ENCODE measurements around the gene RBM47.

The RBM47 gene

DNA sequence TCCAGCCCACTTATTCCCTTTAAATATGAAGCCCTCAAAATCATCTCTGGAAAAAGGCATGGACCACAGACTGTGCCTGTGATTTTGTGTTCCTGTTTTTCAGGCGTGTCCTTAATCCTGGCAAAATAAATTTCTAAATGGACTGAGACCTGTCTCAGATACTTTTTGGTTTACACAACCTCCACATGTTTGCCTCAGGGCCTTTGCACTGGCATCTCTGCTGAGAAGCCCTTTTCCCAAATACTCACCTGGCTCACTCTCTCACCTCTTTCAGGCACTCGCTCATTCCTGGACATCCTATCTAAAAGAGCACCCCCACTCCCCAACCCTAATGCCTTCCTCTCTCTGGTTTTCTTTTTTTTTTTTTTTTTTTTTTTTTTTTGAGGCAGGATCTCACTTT lies 254.0 kb downstream of the RBM47 start:
- ChIA-PET CTCF (no interaction called here), POLR2A (no interaction called here)
- Histone ChIP-seq H3K27ac (ENCODE audit: extremely low read depth, low read depth, low read length) (no peak overlapping the region), H3K9me3 (ENCODE audit: control insufficient read depth, insufficient read depth, low read depth, low read length) (no peaks in the 10 kb centered on the region), H3K4me3 (ENCODE audit: low read depth, low read length) (no peak overlapping the region), H3K4me1 (ENCODE audit: control insufficient read depth, insufficient read depth, low read length) (no peaks in the 10 kb centered on the region), H3K36me3 (ENCODE audit: control insufficient read depth in 2 of 2, insufficient read depth in 1 of 2, low read length in 2 of 2) (no peaks in the 10 kb centered on the region)
- TF ChIP-seq ZNF26 (tag by site-specific recombination; IDR thresholded peaks at IDR 0.05) (no peak), ZNF623 (tag by site-specific recombination; IDR thresholded peaks at IDR 0.05) (peak; percentile 79)

DNA sequence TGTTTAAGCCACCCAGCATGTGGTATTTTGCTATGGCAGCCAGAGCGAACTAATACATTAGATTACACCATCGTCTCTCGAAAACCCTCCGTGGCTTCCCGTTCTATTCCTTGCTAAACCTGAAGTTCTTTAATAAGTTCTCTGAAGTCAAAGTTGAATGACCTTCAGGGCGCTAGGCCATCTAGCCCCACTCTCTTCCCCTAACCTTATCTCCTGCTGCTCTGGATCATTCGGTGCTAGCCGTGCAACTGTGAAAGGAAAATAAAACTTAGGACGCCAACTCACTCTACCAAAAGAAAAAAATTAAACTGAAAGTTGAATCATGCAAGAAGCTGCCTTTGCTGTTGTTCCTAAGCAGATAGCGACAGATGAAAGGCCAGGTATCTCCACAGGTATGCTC lies 254.6 kb downstream of the RBM47 start:
- Histone ChIP-seq H3K9me3 (ENCODE audit: control insufficient read depth, insufficient read depth, low read depth, low read length) (no peaks in the 10 kb centered on the region), H3K4me1 (ENCODE audit: control insufficient read depth, insufficient read depth, low read length) (no peaks in the 10 kb centered on the region), H3K36me3 (ENCODE audit: control insufficient read depth in 2 of 2, insufficient read depth in 1 of 2, low read length in 2 of 2) (no peaks in the 10 kb centered on the region), H3K27ac (ENCODE audit: extremely low read depth, low read depth, low read length) (no peak overlapping the region), H3K4me3 (ENCODE audit: low read depth, low read length) (no peak overlapping the region)
- TF ChIP-seq ZNF398 (tag by site-specific recombination; IDR thresholded peaks at IDR 0.05) (no peak), ZSCAN16 (tag by site-specific recombination; IDR thresholded peaks at IDR 0.05) (no peak), ZNF37A (tag by site-specific recombination; IDR thresholded peaks at IDR 0.05) (no peak)
- POLR2A ChIA-PET = no interaction called here
- CTCF ChIA-PET = no interaction called here

GRCh38 chr4:40373636-40374035 lies 256.0 kb downstream of the RBM47 start:
- H3K27ac ChIP-seq (ENCODE audit: extremely low read depth, low read depth, low read length) = no peak overlapping the region
- no peaks in the 10 kb centered on the region for H3K9me3 ChIP-seq (ENCODE audit: control insufficient read depth, insufficient read depth, low read depth, low read length)
- no peaks in the 10 kb centered on the region for H3K4me1 ChIP-seq (ENCODE audit: control insufficient read depth, insufficient read depth, low read length)
- CTCF ChIA-PET = no interaction called here
- TF ChIP-seq, protein P1, sequence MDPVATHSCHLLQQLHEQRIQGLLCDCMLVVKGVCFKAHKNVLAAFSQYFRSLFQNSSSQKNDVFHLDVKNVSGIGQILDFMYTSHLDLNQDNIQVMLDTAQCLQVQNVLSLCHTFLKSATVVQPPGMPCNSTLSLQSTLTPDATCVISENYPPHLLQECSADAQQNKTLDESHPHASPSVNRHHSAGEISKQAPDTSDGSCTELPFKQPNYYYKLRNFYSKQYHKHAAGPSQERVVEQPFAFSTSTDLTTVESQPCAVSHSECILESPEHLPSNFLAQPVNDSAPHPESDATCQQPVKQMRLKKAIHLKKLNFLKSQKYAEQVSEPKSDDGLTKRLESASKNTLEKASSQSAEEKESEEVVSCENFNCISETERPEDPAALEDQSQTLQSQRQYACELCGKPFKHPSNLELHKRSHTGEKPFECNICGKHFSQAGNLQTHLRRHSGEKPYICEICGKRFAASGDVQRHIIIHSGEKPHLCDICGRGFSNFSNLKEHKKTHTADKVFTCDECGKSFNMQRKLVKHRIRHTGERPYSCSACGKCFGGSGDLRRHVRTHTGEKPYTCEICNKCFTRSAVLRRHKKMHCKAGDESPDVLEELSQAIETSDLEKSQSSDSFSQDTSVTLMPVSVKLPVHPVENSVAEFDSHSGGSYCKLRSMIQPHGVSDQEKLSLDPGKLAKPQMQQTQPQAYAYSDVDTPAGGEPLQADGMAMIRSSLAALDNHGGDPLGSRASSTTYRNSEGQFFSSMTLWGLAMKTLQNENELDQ (tag by site-specific recombination; IDR thresholded peaks at IDR 0.05; ENCODE audit: low read depth) = no peak
- TF ChIP-seq ZNF48 (tag by site-specific recombination; IDR thresholded peaks at IDR 0.05) (no peak), OVOL3 (tag by site-specific recombination; IDR thresholded peaks at IDR 0.05) (no peak), ZNF366 (tag by site-specific recombination; conservative IDR thresholded peaks at IDR 0.05) (no peak), MEIS1 (CRISPR knock-in tag; IDR thresholded peaks at IDR 0.05; ENCODE audit: borderline replicate concordance) (no peak), ZNF658 (tag by site-specific recombination; IDR thresholded peaks at IDR 0.05) (no peak), ZNF561 (tag by site-specific recombination; IDR thresholded peaks at IDR 0.05; ENCODE audit: borderline replicate concordance) (no peak), HOXC10 (CRISPR knock-in tag; IDR thresholded peaks at IDR 0.05) (no peak), ZNF521 (tag by site-specific recombination; IDR thresholded peaks at IDR 0.05) (no peak)
- TF ChIP-seq, protein P2, sequence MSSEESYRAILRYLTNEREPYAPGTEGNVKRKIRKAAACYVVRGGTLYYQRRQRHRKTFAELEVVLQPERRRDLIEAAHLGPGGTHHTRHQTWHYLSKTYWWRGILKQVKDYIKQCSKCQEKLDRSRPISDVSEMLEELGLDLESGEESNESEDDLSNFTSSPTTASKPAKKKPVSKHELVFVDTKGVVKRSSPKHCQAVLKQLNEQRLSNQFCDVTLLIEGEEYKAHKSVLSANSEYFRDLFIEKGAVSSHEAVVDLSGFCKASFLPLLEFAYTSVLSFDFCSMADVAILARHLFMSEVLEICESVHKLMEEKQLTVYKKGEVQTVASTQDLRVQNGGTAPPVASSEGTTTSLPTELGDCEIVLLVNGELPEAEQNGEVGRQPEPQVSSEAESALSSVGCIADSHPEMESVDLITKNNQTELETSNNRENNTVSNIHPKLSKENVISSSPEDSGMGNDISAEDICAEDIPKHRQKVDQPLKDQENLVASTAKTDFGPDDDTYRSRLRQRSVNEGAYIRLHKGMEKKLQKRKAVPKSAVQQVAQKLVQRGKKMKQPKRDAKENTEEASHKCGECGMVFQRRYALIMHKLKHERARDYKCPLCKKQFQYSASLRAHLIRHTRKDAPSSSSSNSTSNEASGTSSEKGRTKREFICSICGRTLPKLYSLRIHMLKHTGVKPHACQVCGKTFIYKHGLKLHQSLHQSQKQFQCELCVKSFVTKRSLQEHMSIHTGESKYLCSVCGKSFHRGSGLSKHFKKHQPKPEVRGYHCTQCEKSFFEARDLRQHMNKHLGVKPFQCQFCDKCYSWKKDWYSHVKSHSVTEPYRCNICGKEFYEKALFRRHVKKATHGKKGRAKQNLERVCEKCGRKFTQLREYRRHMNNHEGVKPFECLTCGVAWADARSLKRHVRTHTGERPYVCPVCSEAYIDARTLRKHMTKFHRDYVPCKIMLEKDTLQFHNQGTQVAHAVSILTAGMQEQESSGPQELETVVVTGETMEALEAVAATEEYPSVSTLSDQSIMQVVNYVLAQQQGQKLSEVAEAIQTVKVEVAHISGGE (tag by site-specific recombination; conservative IDR thresholded peaks at IDR 0.05; ENCODE audit: low read depth) = no peak
- H3K4me3 ChIP-seq (ENCODE audit: low read depth, low read length) = no peak overlapping the region
- POLR2A ChIA-PET = no interaction called here
- H3K36me3 ChIP-seq (ENCODE audit: control insufficient read depth in 2 of 2, insufficient read depth in 1 of 2, low read length in 2 of 2) = no peaks in the 10 kb centered on the region
